Osteocyte (in vitro differentiated cells): ENCODE measurements around the gene CD48. TPM values are rescaled to one million over a fixed set of nuclear protein-coding genes. Genes with fewer than 3 reads are reported as not detected.
"Not testable (repeated sequence)": the region's sequence is repeated elsewhere in the genome, so short reads cannot be mapped to it uniquely, and the experiment has no call there.

Experiments used
- DNase-seq: peaks from one replicate; pipeline ENCODE4 v3.0.0; 2021; ENCODE audit warnings: mixed read lengths; ENCODE audit not compliant: unreplicated experiment; ENCODE audit errors: extremely low spot score
- H3K27ac Mint-ChIP-seq: one replicate; pipeline ENCODE4 v1.8.0; 2021; ENCODE audit warnings: mild to moderate bottlenecking, mixed read lengths; ENCODE audit not compliant: unreplicated experiment
- H3K27me3 Mint-ChIP-seq: one replicate; pipeline ENCODE4 v1.8.0; 2021; ENCODE audit warnings: mixed read lengths; ENCODE audit not compliant: unreplicated experiment
- H3K36me3 Mint-ChIP-seq: one replicate; pipeline ENCODE4 v1.8.0; 2021; ENCODE audit warnings: mixed read lengths; ENCODE audit not compliant: unreplicated experiment
- H3K4me1 Mint-ChIP-seq: one replicate; pipeline ENCODE4 v1.8.0; 2021; ENCODE audit warnings: mixed read lengths; ENCODE audit not compliant: unreplicated experiment
- H3K4me3 Mint-ChIP-seq: one replicate; pipeline ENCODE4 v1.8.0; 2021; ENCODE audit warnings: mild to moderate bottlenecking, moderate library complexity, mixed read lengths; ENCODE audit not compliant: unreplicated experiment
- H3K9me3 Mint-ChIP-seq: one replicate; pipeline ENCODE4 v1.8.0; 2021; ENCODE audit warnings: mixed read lengths; ENCODE audit not compliant: unreplicated experiment
- total RNA-seq: library from RNA; stranded (reverse); gene quantifications from 2 replicates; pipeline ENCODE4 v1.2.1, GENCODE V29; 2021
- TF ChIP-seq, protein P1 (sequence below): fragments of 200-600 bp; sonication (generic); IDR thresholded peaks from 2 replicates; pipeline ENCODE4 v1.5.0; 2021; ENCODE audit warnings: antibody characterized with exemption, mild to moderate bottlenecking, moderate library complexity

The CD48 gene
- total RNA-seq, 1 donor from 2014 or later = not detected

DNA sequence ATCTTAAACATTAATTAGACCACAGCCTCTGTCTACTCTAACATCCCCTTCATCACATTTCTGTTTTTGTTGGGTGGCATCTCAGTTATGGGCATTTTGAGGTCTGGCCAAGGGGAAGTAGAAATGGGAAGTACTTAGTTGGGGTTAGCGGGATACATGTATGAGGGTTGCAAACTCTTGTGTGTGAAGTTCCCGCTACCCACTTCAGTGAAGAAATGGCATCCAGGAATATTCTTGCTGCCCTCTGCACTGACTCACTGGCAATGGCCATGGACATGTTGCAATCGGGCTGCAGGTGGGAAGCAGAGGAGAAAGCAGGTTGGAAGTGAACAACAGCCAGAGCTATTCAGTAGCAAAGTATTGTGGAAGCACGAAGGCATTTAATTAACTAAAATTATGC, 7.4 kb downstream of the CD48 start:
- H3K4me3 Mint-ChIP-seq = no peak overlapping the region
- no peaks in the 10 kb centered on the region for H3K4me1 Mint-ChIP-seq
- TF ChIP-seq, protein P1, sequence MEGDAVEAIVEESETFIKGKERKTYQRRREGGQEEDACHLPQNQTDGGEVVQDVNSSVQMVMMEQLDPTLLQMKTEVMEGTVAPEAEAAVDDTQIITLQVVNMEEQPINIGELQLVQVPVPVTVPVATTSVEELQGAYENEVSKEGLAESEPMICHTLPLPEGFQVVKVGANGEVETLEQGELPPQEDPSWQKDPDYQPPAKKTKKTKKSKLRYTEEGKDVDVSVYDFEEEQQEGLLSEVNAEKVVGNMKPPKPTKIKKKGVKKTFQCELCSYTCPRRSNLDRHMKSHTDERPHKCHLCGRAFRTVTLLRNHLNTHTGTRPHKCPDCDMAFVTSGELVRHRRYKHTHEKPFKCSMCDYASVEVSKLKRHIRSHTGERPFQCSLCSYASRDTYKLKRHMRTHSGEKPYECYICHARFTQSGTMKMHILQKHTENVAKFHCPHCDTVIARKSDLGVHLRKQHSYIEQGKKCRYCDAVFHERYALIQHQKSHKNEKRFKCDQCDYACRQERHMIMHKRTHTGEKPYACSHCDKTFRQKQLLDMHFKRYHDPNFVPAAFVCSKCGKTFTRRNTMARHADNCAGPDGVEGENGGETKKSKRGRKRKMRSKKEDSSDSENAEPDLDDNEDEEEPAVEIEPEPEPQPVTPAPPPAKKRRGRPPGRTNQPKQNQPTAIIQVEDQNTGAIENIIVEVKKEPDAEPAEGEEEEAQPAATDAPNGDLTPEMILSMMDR = no peak
- H3K36me3 Mint-ChIP-seq = no peaks in the 10 kb centered on the region
- no peak for DNase-seq
- H3K27me3 Mint-ChIP-seq = peaks cover 8% of the 10 kb centered on the region
- no peak overlapping the region for H3K27ac Mint-ChIP-seq
- H3K9me3 Mint-ChIP-seq = no peaks in the 10 kb centered on the region

DNA sequence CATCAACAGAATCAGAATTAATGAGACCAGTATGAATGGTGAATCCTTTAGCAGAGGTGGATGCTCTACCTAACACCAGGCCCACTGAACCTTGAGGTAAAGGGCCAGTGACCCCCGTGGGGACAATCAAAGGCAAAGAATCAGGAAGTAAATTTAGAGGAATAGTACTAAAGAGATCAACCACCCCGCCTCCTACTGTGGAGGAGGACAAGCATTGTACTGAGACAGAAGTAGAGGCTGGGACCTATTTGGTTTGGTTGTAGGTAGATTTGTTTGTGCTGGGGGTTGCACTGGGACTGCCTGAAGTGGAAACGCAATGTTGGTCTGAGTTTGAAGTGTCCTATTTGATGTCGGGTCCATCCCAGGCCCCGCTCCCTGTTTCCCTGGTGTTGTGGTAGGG, 9.5 kb downstream of the CD48 start:
- H3K36me3 Mint-ChIP-seq = no peaks in the 10 kb centered on the region
- peaks cover 8% of the 10 kb centered on the region for H3K27me3 Mint-ChIP-seq
- TF ChIP-seq, protein P1 = no peak

DNA sequence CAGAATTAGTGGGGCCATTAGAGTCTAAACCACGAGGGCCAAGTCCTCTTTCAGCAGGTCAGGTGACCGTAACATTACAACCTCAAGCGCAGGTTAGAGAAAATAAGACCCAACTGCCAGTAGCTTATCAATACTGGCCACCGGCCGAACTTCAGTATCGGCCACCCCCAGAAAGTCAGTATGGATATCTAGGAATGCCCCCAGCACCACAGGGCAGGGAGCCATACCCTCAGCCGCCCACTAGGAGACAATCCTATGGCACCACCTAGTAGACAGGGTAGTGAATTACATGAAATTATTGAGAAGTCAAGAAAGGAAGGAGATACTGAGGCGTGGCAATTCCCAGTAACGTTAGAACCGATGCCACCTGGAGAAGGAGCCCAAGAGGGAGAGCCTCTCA, 19.2 kb downstream of the CD48 start:
- H3K9me3 Mint-ChIP-seq, H3K4me1 Mint-ChIP-seq, H3K36me3 Mint-ChIP-seq, H3K27ac Mint-ChIP-seq, H3K27me3 Mint-ChIP-seq, H3K4me3 Mint-ChIP-seq, DNase-seq: not testable (repeated sequence)

More for the DNA sequence above, 9.5 kb downstream of the CD48 start:
- Mint-ChIP-seq H3K27ac (no peak overlapping the region), H3K4me3 (no peak overlapping the region), H3K4me1 (no peaks in the 10 kb centered on the region), H3K9me3 (no peaks in the 10 kb centered on the region)
- DNase-seq = no peak

DNA sequence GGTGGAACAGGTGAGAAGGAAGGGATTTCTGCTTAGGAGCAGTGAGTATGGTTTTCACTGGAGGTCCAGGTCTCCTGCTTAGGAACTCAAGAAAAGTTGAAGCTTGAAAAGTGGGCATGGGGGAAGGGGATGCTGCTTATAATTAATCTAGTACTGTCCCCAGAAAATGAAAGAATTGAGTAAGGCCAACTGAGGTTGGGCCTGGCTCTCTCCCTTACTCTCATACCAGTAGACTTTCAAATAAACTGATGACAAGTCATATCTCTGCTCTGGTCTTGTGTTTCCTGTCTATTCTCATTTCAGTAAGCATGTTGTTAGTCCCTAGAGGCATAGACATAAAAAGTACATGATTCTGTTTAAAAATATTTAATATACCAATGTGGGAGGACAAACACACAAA, 26.4 kb downstream of the CD48 start:
- Mint-ChIP-seq H3K27ac (no peak overlapping the region), H3K36me3 (no peaks in the 10 kb centered on the region), H3K4me3 (no peak overlapping the region), H3K27me3 (peaks cover 2% of the 10 kb centered on the region), H3K4me1 (no peaks in the 10 kb centered on the region), H3K9me3 (no peaks in the 10 kb centered on the region)
- DNase-seq = no peak
- TF ChIP-seq, protein P1 = no peak

DNA sequence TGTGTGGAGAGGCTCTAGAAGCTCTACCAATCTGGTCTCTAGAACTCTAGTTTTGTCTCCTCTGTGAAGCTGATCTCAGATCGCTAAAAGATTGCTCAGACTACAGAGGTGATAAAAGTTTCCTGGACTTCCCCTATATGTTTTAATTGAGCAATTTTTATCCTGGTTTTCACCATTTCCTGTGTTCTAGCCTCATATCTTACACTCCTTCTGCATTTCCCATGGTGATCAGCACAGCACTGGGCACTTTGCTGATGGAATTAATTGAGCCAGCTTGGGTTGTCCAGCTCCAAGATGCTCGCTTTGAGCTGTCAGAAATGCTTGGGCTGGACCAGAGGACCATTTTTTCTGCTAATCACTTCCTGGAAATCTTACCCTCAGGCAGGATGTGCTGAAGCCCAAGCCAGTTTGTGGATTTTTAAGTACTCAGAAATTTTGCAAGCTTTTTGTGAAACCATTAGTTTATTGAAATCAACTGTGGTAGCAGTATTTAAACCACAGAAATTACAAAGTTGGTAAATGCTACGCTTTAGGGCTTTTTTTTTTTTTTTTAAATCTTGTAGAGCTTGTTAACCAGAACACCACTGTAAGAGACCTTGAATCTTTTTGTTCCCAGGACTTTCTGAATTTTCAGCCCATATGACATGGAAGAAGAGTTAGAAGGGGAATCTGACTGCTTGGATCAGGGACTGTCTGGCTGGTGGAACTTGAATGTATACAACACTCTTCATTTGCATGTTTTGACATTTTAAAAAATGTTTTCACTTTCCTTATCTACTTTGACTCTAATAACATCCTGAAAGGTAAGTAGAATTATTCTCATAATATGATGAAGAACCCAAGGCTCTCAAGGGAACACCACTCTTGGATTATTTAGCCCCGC, 28.4 kb downstream of the CD48 start:
- no peaks in the 10 kb centered on the region for H3K4me1 Mint-ChIP-seq

More for the DNA sequence above, 28.4 kb downstream of the CD48 start:
- no peak overlapping the region for H3K4me3 Mint-ChIP-seq
- peaks cover 5% of the 10 kb centered on the region for H3K27me3 Mint-ChIP-seq
- no peaks in the 10 kb centered on the region for H3K36me3 Mint-ChIP-seq
- no peak overlapping the region for H3K27ac Mint-ChIP-seq
- H3K9me3 Mint-ChIP-seq = no peaks in the 10 kb centered on the region
- TF ChIP-seq, protein P1 = no peak
- no peak for DNase-seq
